ENCODE results near the gene STX10. TPM values are rescaled to one million over a fixed set of nuclear protein-coding genes. Genes with fewer than 3 reads are reported as not detected.

STX10 gene
- total RNA-seq, 1 donor from 2014 or later, result 88.2 TPM

GRCh38 chr19:13139633-13140311 is 10.4 kb downstream of the STX10 start:
- DNase-seq (ENCODE audit: low read depth, low spot score), result no peak

GRCh38 chr19:13138916-13139198 is 11.3 kb downstream of the STX10 start:
- DNase-seq (ENCODE audit: low read depth, low spot score), result no peak

GRCh38 chr19:13138171-13138915 is 11.8 kb downstream of the STX10 start:
- DNase-seq (ENCODE audit: low read depth, low spot score), result no peak

GRCh38 chr19:13137290-13137794 is 12.8 kb downstream of the STX10 start:
- DNase-seq (ENCODE audit: low read depth, low spot score), result no peak

DNA sequence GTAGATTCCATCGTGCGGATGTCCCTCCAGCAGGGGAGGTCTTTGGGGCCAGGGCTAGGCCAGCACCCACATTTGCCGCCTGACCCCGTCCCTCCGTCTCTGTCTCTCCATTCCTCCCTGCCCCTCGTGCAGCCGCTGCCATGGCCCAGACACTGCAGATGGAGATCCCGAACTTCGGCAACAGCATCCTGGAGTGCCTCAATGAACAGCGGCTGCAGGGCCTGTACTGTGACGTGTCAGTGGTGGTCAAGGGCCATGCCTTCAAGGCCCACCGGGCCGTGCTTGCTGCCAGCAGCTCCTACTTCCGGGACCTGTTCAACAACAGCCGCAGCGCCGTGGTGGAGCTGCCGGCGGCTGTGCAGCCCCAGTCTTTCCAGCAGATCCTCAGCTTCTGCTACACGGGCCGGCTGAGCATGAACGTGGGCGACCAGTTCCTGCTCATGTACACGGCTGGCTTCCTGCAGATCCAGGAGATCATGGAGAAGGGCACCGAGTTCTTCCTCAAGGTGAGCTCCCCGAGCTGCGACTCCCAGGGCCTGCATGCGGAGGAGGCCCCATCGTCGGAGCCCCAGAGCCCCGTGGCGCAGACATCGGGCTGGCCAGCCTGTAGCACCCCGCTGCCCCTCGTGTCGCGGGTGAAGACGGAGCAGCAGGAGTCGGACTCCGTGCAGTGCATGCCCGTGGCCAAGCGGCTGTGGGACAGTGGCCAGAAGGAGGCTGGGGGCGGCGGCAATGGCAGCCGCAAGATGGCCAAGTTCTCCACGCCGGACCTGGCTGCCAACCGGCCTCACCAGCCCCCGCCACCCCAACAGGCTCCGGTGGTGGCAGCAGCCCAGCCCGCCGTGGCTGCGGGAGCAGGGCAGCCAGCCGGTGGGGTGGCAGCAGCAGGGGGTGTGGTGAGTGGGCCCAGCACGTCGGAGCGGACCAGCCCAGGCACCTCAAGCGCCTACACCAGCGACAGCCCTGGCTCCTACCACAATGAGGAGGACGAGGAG is 14.8 kb downstream of the STX10 start:
- no peak for DNase-seq (ENCODE audit: low read depth, low spot score)

GRCh38 chr19:13134626-13135025 is 15.5 kb downstream of the STX10 start:
- no peak for DNase-seq (ENCODE audit: low read depth, low spot score)

DNA sequence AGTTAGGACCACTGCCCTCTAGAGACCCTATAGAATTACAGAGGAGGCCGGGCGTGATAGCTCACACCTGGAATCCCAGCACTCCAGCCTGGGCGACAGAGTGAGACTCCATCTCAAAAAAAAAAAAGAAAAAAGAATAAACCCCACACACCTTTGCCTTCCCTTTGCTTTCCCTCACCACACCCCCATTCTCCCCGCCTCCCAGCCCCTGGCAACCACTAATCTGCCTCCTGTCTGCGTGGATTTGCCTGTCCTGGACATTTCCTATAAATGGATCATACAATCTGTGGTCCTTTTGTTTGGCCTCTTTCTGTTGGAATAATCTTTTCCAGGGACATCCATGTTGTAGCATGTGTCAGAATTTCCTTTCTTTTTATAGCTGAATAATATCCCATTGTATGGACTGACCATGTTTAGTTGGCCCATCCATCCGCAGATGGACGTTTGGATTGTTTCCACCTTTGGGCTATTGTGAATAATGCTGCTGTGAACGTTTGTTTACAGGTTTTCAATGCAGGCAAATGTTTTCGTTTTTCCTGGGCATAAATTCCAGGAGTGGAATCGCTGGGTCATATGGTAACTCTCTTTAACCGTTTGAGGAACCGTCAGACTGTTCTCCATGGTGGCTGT is 16.8 kb downstream of the STX10 start:
- no peak for DNase-seq (ENCODE audit: low read depth, low spot score)

DNA sequence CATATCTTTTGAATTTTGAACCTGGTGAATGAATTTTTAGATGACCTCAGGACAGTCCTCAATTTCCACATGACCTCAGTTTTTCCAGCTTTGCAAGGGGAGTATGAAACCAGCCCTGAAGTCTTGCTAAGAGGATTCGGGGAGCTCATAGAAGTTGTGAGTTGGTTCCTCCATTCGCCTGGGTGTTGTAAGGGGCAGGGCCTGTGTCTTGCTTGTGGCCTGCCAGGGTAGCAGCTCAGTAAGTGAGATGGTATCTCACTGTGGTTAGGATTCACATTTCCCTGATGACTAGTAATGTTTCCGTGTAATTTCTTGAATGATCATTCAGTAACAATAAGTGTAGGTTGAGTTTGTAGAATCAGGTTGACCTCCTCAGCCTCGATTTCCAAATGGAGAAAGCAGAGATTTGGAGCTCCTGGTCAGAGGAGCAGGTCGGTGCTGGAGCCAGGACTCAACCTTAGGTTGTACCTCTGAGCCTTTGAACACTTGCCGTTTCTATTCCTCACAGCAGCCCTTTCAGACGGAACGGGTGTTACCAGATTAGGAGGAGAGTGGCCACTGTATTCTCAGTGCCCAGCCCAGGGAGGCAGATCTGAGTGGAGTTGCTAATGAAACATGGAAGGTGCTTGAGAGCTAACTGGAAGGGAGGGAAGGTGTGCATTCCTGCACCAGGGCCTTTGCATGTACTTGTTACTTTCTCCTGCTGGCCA is 17.5 kb downstream of the STX10 start:
- no peak for DNase-seq (ENCODE audit: low read depth, low spot score)

GRCh38 chr19:13130886-13131490 is 19.2 kb downstream of the STX10 start:
- no peak for DNase-seq (ENCODE audit: low read depth, low spot score)

DNA sequence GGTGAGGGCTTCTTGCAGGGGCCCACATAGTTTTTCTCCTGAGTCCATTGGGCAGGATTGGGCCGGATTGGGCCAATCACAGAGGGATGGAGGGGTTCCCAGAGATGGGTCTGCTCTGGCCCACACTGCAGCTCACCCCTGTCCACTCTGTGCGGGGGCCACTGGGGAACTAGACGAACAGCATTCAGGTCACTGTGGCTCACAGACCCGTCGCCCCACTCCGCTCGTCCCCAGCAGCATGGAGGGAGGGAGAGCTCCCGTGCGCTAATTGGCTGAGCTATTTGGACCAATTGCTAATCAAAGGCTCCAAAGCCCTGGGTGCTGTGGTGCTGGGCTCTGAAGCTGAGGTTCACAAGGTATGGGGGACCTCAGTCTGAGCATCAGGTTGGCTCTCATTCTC is 20.8 kb downstream of the STX10 start:
- no peak for DNase-seq (ENCODE audit: low read depth, low spot score)

DNA sequence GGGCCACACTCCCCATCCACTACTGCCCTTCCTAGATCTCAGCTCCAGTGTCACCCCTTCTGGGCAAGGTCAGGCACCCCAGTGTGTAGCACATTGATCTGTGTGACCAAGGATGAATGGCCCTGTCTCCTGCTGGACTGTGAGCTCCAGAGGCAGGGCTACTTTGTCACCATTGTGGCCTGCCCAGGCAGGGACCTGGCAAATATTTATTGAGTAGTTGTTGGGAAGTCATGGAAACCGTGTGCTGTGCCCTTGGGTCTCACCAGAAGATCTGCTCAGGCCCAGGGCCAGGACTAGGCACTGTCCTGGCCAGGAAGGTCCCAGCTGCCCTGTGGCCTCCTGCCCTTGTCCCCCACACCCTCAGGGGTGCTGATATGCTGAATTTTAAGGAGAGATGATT is 21.6 kb downstream of the STX10 start:
- no peak for DNase-seq (ENCODE audit: low read depth, low spot score)

- DNase-seq (ENCODE audit: low read depth, low spot score), result no peak
These were observed 22.2 kb downstream of the STX10 start for GRCh38 chr19:13127811-13128575.

DNA sequence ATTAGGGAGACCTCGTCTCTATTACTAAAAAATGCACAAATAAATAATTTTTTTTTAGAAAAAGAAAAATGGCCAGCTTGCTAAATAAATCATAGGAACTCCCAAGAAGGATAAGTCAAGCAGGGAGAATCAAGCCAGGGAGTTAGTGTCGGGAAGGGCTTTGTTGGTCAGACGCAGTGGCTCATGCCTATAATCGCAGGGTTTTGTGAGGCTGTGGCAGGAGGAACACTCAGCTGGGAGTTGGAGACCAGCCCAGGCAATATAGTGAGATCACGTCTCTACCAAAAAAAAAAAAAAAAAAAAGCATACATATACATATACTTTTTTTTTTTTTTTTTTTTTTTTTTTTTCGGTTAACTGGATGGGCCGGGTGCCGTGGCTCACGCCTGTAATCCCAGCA is 23.1 kb downstream of the STX10 start:
- DNase-seq (ENCODE audit: low read depth, low spot score), result no peak

DNA sequence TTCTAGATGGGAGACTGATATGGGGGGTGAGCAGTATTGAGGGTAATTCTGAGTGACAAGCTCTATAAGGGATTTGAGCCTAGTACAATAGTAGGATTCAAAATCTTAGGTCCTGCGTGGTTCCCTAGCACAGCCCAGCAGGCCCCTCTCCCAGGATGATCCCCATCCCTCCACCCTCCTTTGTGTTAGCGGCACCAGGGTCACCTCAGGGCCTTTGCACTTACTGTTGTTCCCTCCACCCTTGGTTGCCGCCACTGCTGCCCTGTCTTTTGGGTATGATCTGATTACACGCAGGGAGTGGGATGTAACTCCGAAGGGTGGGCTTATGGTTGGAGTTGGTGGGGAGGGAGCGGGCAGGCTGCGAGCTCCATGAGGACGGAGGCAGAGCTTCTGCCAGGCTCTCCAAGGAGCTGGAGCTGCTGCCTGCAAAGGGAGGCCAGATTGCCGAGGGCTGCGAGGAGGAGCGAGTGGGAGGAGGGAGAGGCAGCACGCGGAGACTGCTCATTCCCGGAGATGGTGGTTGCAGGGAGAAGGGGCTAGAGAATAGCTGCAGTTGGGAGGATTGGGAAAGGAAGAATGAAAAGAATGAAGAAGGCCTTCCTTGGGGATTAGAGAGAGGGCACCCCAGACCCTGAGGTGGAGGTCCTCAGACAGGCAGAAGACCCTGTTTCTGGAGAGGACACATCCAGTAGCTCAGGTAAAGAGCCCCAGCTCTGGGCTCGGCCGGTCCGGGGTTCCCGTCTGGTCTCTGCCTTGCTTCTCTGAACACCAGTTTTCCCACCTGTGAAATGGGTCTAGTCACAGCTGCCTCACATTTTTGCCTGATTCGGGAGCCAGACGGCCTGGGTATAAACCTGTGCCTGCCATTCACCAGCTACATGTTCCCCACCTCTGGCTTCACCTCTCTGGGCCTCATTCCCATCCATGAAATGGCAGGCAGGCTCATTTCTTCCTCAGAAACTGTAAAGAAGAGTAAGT is 26.9 kb downstream of the STX10 start:
- DNase-seq (ENCODE audit: low read depth, low spot score), result no peak

- no peak for DNase-seq (ENCODE audit: low read depth, low spot score)
These were observed 27.8 kb downstream of the STX10 start for GRCh38 chr19:13122275-13122878.

GRCh38 chr19:13121551-13122274 is 28.5 kb downstream of the STX10 start:
- no peak for DNase-seq (ENCODE audit: low read depth, low spot score)

- no peak for DNase-seq (ENCODE audit: low read depth, low spot score)
These were observed 29.4 kb downstream of the STX10 start for GRCh38 chr19:13120817-13121216.

All from pulmonary artery endothelial cell (primary cell).